Right lung (tissue), 10 donors: ENCODE measurements around the gene TRIM63. TPM values are rescaled to one million over a fixed set of nuclear protein-coding genes. Genes with fewer than 3 reads are reported as not detected.
A peak's percentile ranks its signal among the peaks of the same experiment; 100 is the strongest.
"Not testable (repeated sequence)": the region's sequence is repeated elsewhere in the genome, so short reads cannot be mapped to it uniquely, and the experiment has no call there.

Source experiments
- DNase-seq, 2 donors: peaks; one replicate each; pipeline ENCODE4 v3.0.0-alpha.2; 2013
- long read RNA-seq, 8 donors: transcript quantifications; one replicate each; lab custom pipeline, GENCODE V29; 2026
- polyA plus RNA-seq, 5 donors: library from polyadenylated mRNA; unstranded; fragments of 120-200 nt; gene quantifications; one replicate each; pipeline versions ENCODE4 v1.2.1 to v1.2.3, GENCODE V29; 2013; ENCODE audit warnings: inconsistent platforms in 1 of 5, low replicate concordance in 1 of 5; ENCODE audit not compliant: insufficient read length in 5 of 5, insufficient read depth in 1 of 5

The TRIM63 gene
- 1 to 10 TPM in 2 of 5 donors, under 1 TPM in 2, not detected in 1; 0.15 to 2.1 (median 1.3) TPM for polyA plus RNA-seq
- long read RNA-seq, donor 1, result 0 reads
- long read RNA-seq, donor 2, result 0 reads
- long read RNA-seq, donor 3, partial matches to known transcripts, result 0 of 1 reads
- long read RNA-seq, donor 3, other reads (novel, unspliced or antisense), result 0 of 1 reads
- long read RNA-seq, donor 4, result 0 reads
- long read RNA-seq, donor 5, result 0 reads
- long read RNA-seq, donor 6, partial matches to known transcripts, result 0 of 1 reads
- long read RNA-seq, donor 6, other reads (novel, unspliced or antisense), result 0 of 1 reads
- long read RNA-seq, donor 7, result 0 reads
- long read RNA-seq, donor 8, result 0 reads

GRCh38 chr1:26067432-26067911, at the start of gene TRIM63:
TRIM63 (minus strand) TSS chr1:26067630; CDS start chr1:26067494, 136 bp downstream.
- DNase-seq, result no peak

GRCh38 chr1:26114165-26114927, 46.9 kb upstream of the TRIM63 start:
- DNase-seq, result no peak

- no peak for DNase-seq
Observed at GRCh38 chr1:26112407-26112775, 45.0 kb upstream of the TRIM63 start.

GRCh38 chr1:26111530-26112406, 44.3 kb upstream of the TRIM63 start, which contains the start of gene PDIK1L:
PDIK1L (plus strand) TSS chr1:26111824; CDS start chr1:26114309, 2,485 bp downstream.
- peak; percentile 97 to 98 for DNase-seq

- DNase-seq, result peak; percentile 68 to 78
Observed at GRCh38 chr1:26110731-26111529, 43.5 kb upstream of the TRIM63 start.

- DNase-seq, result no peak
Observed at GRCh38 chr1:26109229-26110164, 42.1 kb upstream of the TRIM63 start.

GRCh38 chr1:26105226-26105548, 37.8 kb upstream of the TRIM63 start:
- not testable (repeated sequence) for DNase-seq

- DNase-seq, result no peak
Observed at GRCh38 chr1:26102526-26102925, 35.1 kb upstream of the TRIM63 start.

- DNase-seq, result no peak
Observed at GRCh38 chr1:26102119-26102518, 34.7 kb upstream of the TRIM63 start.

GRCh38 chr1:26100204-26100603, 32.8 kb upstream of the TRIM63 start:
- not testable (repeated sequence) for DNase-seq

- no peak for DNase-seq
Observed at GRCh38 chr1:26099780-26100179, 32.4 kb upstream of the TRIM63 start.

GRCh38 chr1:26098602-26099001, 31.2 kb upstream of the TRIM63 start:
- no peak for DNase-seq

- DNase-seq, result no peak
Observed at GRCh38 chr1:26097696-26098095, 30.3 kb upstream of the TRIM63 start.

GRCh38 chr1:26096471-26096870, 29.0 kb upstream of the TRIM63 start:
- DNase-seq, result no peak

- no peak for DNase-seq
Observed at GRCh38 chr1:26094677-26095383, 27.4 kb upstream of the TRIM63 start.

GRCh38 chr1:26094076-26094669, 26.7 kb upstream of the TRIM63 start:
- DNase-seq, result no peak

- not testable (repeated sequence) for DNase-seq
Observed at GRCh38 chr1:26093569-26093968, 26.1 kb upstream of the TRIM63 start.

GRCh38 chr1:26092422-26092821, 25.0 kb upstream of the TRIM63 start:
- DNase-seq, result no peak

GRCh38 chr1:26090893-26091292, 23.5 kb upstream of the TRIM63 start:
- DNase-seq, result no peak
